ENCODE results near the gene HOXA7. TPM values are rescaled to one million over a fixed set of nuclear protein-coding genes. Genes with fewer than 3 reads are reported as not detected.

HOXA7 gene
- total RNA-seq, 1 donor from 2014 or later, result not detected

- intact Hi-C loops (cut with micrococcal nuclease), result no loop called here
Observed at GRCh38 chr7:27124902-27125689, 31.4 kb downstream of the HOXA7 start.

GRCh38 chr7:27124096-27124901, 32.2 kb downstream of the HOXA7 start:
- intact Hi-C loops (cut with micrococcal nuclease), result no loop called here

- intact Hi-C loops (cut with micrococcal nuclease), result no loop called here
Observed at GRCh38 chr7:27123477-27124053, 32.9 kb downstream of the HOXA7 start.

GRCh38 chr7:27123007-27123476, 33.4 kb downstream of the HOXA7 start:
- intact Hi-C loops (cut with micrococcal nuclease), result no loop called here

- intact Hi-C loops (cut with micrococcal nuclease), result no loop called here
Observed at GRCh38 chr7:27122077-27122910, 34.2 kb downstream of the HOXA7 start.

GRCh38 chr7:27121684-27122076, 34.8 kb downstream of the HOXA7 start:
- intact Hi-C loops (cut with micrococcal nuclease), result no loop called here

- intact Hi-C loops (cut with micrococcal nuclease), result no loop called here
Observed at GRCh38 chr7:27119412-27119911, 37.0 kb downstream of the HOXA7 start.

- intact Hi-C loops (cut with micrococcal nuclease), result no loop called here
Observed at GRCh38 chr7:27118580-27118979, 37.9 kb downstream of the HOXA7 start.

GRCh38 chr7:27117887-27118491, 38.5 kb downstream of the HOXA7 start:
- intact Hi-C loops (cut with micrococcal nuclease), result no loop called here

- intact Hi-C loops (cut with micrococcal nuclease), result no loop called here
Observed at GRCh38 chr7:27116962-27117886, 39.3 kb downstream of the HOXA7 start.

GRCh38 chr7:27116031-27116961, 40.2 kb downstream of the HOXA7 start:
- intact Hi-C loops (cut with micrococcal nuclease), result no loop called here

- intact Hi-C loops (cut with micrococcal nuclease), result no loop called here
Observed at GRCh38 chr7:27115221-27116026, 41.1 kb downstream of the HOXA7 start.

- intact Hi-C loops (cut with micrococcal nuclease), result no loop called here
Observed at GRCh38 chr7:27114881-27115220, 41.6 kb downstream of the HOXA7 start.

- intact Hi-C loops (cut with micrococcal nuclease), result no loop called here
Observed at GRCh38 chr7:27113991-27114769, 42.3 kb downstream of the HOXA7 start.

GRCh38 chr7:27112955-27113949, 43.2 kb downstream of the HOXA7 start:
- intact Hi-C loops (cut with micrococcal nuclease), result no loop called here

GRCh38 chr7:27112361-27112760, 44.1 kb downstream of the HOXA7 start:
- intact Hi-C loops (cut with micrococcal nuclease), result no loop called here

All from T-helper 2 cell treated with Interferon-gamma antibody and Interleukin-4, amounts not matched to agents 100 ng/mL and 5 ng/mL, for 36 hours (primary cell).